BE2C (cell line): ENCODE data around the gene CBFA2T3.

ENCODE experiments used
- DNase-seq: peaks from one replicate; pipeline ENCODE4 v3.0.0-alpha.2; 2020
- H3K27me3 ChIP-seq: fragments of 250-450 bp; sonication (Bioruptor Pico); 2 replicates; pipeline ENCODE4 v1.5.1; 2020; ENCODE audit warnings: mild to moderate bottlenecking
- H3K36me3 ChIP-seq: fragments of 250-450 bp; sonication (Bioruptor Pico); 2 replicates; pipeline ENCODE4 v1.5.1; 2020; ENCODE audit warnings: mild to moderate bottlenecking
- H3K4me1 ChIP-seq: fragments of 250-450 bp; sonication (Bioruptor Pico); 2 replicates; pipeline ENCODE4 v1.5.1; 2020
- H3K4me3 ChIP-seq: 2 replicates; pipeline ENCODE4 v1.5.1; 2011; ENCODE audit warnings: low read depth, low read length
- H3K9me3 ChIP-seq: fragments of 250-450 bp; sonication (Bioruptor Pico); 2 replicates; pipeline ENCODE4 v1.5.1; 2020
- TF ChIP-seq, protein P1 (sequence below): IDR thresholded peaks from 2 replicates; pipeline ENCODE4 v1.5.1; 2012; ENCODE audit warnings: mild to moderate bottlenecking, low read depth, low read length

The CBFA2T3 gene

DNA sequence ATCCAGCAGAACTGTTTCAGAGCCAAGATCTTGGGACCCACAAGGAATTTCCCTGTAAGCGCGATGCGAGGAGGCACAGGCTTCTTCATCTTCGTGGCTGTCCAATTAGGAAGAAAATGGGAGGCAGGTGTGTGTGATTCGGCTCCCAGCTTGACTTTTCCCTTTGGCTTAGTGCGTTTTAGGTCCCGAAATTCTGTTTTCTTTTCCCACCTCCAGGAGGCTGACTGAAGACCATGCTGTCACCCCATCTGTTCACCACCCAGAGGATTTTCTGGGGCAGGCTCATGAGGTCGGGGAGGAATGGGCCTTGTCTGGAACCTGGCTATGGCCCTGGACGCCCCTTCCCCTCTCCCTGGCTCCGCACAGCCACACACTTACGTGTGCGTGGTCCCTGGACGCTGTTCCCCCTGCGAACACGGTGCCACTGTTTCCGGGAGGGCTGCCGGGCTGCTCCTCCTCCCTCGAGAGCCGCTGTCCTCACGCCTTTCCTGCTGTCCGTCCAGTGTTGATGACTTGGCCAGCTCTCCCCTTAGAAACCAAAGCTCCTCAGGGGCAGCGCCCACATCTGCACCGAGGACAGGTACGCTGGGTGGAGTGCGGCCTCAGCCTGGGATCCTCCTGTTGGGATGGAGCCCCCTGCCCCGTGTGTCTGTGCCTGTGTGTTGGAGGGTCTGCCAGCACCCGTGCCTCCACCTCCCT is 107.9 kb downstream of the CBFA2T3 start:
- no peak for DNase-seq
- TF ChIP-seq, protein P1, sequence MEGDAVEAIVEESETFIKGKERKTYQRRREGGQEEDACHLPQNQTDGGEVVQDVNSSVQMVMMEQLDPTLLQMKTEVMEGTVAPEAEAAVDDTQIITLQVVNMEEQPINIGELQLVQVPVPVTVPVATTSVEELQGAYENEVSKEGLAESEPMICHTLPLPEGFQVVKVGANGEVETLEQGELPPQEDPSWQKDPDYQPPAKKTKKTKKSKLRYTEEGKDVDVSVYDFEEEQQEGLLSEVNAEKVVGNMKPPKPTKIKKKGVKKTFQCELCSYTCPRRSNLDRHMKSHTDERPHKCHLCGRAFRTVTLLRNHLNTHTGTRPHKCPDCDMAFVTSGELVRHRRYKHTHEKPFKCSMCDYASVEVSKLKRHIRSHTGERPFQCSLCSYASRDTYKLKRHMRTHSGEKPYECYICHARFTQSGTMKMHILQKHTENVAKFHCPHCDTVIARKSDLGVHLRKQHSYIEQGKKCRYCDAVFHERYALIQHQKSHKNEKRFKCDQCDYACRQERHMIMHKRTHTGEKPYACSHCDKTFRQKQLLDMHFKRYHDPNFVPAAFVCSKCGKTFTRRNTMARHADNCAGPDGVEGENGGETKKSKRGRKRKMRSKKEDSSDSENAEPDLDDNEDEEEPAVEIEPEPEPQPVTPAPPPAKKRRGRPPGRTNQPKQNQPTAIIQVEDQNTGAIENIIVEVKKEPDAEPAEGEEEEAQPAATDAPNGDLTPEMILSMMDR: no peak
- Histone ChIP-seq H3K9me3 (no peaks in the 10 kb centered on the region), H3K27me3 (peaks cover 83% of the 10 kb centered on the region), H3K36me3 (no peaks in the 10 kb centered on the region), H3K4me3 (no peak overlapping the region), H3K4me1 (no peaks in the 10 kb centered on the region)

DNA sequence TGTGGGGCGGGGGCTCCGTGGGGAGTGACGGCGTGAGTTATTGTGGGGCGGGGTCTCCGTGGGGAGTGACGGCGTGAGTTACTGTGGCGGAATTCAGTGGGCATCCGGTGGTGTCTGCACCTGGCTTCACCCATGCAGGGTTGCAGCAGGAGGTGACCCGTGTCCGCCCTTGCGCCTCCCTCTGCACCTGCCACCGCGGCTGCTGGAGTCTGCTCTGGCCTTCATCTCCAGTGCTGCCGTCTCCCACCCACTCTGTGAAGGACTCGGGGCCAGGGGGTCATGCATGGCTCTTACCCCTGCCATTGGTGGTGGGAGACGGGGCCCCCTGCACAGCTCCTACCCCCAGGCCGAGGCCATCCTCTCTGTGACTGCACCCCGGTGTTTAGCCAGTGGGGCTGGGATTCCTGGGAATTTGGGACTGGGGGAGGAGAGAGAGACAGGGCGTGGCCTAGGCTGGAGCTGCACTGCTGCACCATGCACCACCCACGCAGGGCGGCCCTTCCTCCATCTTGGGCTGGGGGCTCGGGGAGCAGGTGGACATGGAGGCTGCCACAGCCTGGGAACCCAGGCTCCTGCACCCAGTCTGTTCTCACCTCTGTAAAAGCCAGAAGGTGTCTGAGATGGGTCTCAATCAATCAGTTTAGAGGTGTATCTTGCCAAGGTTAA is 109.3 kb downstream of the CBFA2T3 start:
- peaks cover 69% of the 10 kb centered on the region for H3K27me3 ChIP-seq
- H3K4me1 ChIP-seq: no peaks in the 10 kb centered on the region
- H3K4me3 ChIP-seq: no peak overlapping the region
- DNase-seq: no peak
- TF ChIP-seq, protein P1: no peak
- no peaks in the 10 kb centered on the region for H3K9me3 ChIP-seq
- no peaks in the 10 kb centered on the region for H3K36me3 ChIP-seq

DNA sequence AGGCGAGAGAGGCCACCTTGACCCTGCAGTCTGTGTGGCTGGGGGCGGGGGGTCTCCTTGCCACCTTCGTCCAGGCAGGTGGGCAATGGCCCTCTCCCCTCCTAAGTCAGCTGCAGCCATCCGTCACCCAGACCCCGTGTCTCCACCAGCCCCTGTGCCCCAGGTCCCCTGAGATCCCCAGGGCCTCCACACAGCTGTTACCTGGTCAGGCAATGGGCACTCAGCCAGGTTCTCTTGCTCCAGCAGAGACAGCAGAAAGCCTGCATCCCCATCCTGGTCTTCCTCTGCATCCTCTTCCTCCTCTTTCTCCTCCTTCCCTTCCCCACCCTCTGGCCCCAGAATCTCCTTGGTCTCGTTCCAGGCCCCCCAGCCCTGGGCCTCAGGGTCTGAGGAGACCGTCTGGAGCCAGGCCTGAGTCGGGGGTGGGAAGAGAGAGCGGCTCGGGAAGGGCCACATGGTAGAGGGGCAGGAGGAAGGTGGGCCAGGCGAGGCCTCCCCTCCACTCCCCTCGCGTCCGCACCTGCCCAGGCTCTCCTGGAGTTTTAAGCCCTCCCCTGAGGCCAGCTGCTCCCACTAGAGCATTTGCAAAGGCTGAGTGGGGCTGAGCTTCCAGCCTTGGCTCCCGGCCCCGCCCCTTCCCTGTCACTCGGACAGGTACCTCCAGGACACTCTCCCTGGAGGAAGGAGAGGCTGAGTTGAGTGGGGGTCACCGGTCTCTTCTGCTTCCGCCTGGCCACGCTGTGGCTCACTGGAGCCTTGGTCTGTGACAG is 110.7 kb downstream of the CBFA2T3 start, which contains the start of gene PABPN1L:
TSS of gene PABPN1L (minus strand) at position 510 of the 770 bp plus-strand sequence. CDS start at position 456, 54 bp downstream.
- H3K4me3 ChIP-seq: no peak within 1 kb of the TSS
- no peaks in the 10 kb centered on the region for H3K4me1 ChIP-seq
- TF ChIP-seq, protein P1: no peak

DNA sequence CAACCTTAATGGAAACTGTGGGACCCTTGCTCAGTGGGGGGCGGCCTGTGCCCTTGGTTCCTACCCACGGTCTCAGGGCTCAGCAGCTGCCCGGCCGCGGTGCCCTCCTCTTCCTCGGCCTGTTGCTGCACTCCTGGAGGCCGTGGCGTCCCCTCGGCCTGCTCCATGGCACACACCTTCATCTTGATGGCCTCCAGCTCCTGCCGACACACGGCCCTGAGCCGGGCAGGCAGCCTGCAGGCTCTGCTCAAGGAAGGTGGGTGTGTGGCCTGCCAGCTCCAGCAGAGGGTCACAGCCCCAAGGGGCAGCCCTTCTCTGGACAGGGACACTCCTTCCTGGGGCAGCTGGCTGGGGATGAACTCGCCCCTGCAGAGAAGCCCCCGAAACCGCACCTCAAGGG is 111.3 kb downstream of the CBFA2T3 start:
- no peaks in the 10 kb centered on the region for H3K4me1 ChIP-seq
- no peak for DNase-seq
- TF ChIP-seq, protein P1: no peak
- H3K36me3 ChIP-seq: peaks cover 1% of the 10 kb centered on the region; the same call in 1 of the 2 replicates
- no peak overlapping the region for H3K4me3 ChIP-seq
- no peaks in the 10 kb centered on the region for H3K9me3 ChIP-seq
- peaks cover 52% of the 10 kb centered on the region for H3K27me3 ChIP-seq

More for the DNA sequence above, 110.7 kb downstream of the CBFA2T3 start, which contains the start of gene PABPN1L:
- Histone ChIP-seq H3K36me3 (no peaks in the 10 kb centered on the region), H3K9me3 (no peaks in the 10 kb centered on the region), H3K27me3 (peaks cover 58% of the 10 kb centered on the region)
- DNase-seq: no peak

DNA sequence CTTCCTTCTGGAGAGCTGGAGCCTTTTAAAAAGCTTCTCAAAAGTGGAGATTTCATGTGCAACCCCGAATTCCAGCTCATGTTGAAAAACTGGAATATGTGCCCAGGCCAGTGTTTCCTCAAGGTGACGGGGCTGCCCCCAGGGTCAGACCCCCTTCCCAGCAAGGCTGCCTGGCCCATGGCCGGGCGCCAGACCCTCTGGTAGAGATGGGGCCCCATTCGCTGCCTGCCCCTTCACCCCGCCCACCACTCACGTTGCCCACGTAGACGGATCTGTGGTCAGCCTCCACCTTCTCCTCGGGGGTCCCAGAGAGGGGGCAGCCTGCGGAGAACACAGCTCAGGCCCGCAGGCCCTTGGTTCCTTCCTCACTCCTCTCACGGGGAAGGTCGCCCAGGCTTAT is 111.7 kb downstream of the CBFA2T3 start:
- Histone ChIP-seq H3K36me3 (peaks cover 5% of the 10 kb centered on the region; the same call in 1 of the 2 replicates), H3K27me3 (peaks cover 47% of the 10 kb centered on the region), H3K4me3 (no peak overlapping the region), H3K9me3 (no peaks in the 10 kb centered on the region), H3K4me1 (no peaks in the 10 kb centered on the region)
- TF ChIP-seq, protein P1: no peak
- no peak for DNase-seq
